GM23338 (cell line): ENCODE data around the gene KLK4. TPM values are rescaled to one million over a fixed set of nuclear protein-coding genes. Genes with fewer than 3 reads are reported as not detected.

Experiments used
- ATAC-seq: fragments of 200-7000 bp; cut with Tn5 transposase; 3 replicates; pipeline ENCODE4 v1.9.1; 2020
- DNase-seq: peaks from one replicate; pipeline ENCODE4 v3.0.0-alpha.2; 2015; ENCODE audit warnings: low spot score
- H2AFZ ChIP-seq: fragments of 200-600 bp; sonication (generic); 2 replicates; pipeline ENCODE4 v1.8.0; 2016; ENCODE audit warnings: antibody characterized with exemption, mild to moderate bottlenecking, moderate library complexity
- H3F3A ChIP-seq: fragments of 200-600 bp; sonication (generic); replicated peaks from 2 replicates; pipeline ENCODE4 v1.8.0; 2017; ENCODE audit warnings: antibody characterized with exemption, mixed run types, low read depth
- H3K27ac ChIP-seq: fragments of 200-600 bp; sonication (generic); 2 replicates; pipeline ENCODE4 v1.6.1; 2016; ENCODE audit warnings: low read depth
- H3K27me3 ChIP-seq: fragments of 200-600 bp; sonication (generic); 2 replicates; pipeline ENCODE4 v1.8.0; 2016; ENCODE audit warnings: mild to moderate bottlenecking, mixed run types, moderate library complexity; ENCODE audit not compliant: insufficient read depth
- H3K36me3 ChIP-seq: fragments of 200-600 bp; sonication (generic); 2 replicates; pipeline ENCODE4 v1.8.0; 2016; ENCODE audit warnings: mild to moderate bottlenecking; ENCODE audit not compliant: insufficient read depth
- H3K4me1 ChIP-seq: fragments of 200-600 bp; sonication (generic); 2 replicates; pipeline ENCODE4 v1.8.0; 2016; ENCODE audit warnings: mild to moderate bottlenecking, moderate library complexity; ENCODE audit not compliant: insufficient read depth
- H3K4me2 ChIP-seq: fragments of 200-600 bp; sonication (generic); 2 replicates; pipeline ENCODE4 v1.7.1; 2017; ENCODE audit warnings: mixed run types
- H3K4me3 ChIP-seq: fragments of 200-600 bp; sonication (generic); 2 replicates; pipeline ENCODE4 v1.6.1; 2016; ENCODE audit warnings: mixed run types
- H3K79me2 ChIP-seq: fragments of 200-600 bp; sonication (generic); replicated peaks from 2 replicates; pipeline ENCODE4 v1.8.0; 2017; ENCODE audit warnings: mild to moderate bottlenecking; ENCODE audit not compliant: insufficient read depth
- H3K9me2 ChIP-seq: fragments of 200-600 bp; sonication (generic); 2 replicates; pipeline ENCODE4 v1.8.0; 2017; ENCODE audit not compliant: insufficient read depth
- H4K20me1 ChIP-seq: fragments of 200-600 bp; sonication (generic); replicated peaks from 2 replicates; pipeline ENCODE4 v1.8.0; 2017; ENCODE audit warnings: mild to moderate bottlenecking; ENCODE audit not compliant: insufficient read depth
- H3K27ac Mint-ChIP-seq: 2 replicates; pipeline ENCODE4 v1.8.0; 2020; ENCODE audit warnings: inconsistent platforms, mild to moderate bottlenecking, moderate library complexity, mixed read lengths
- H3K27me3 Mint-ChIP-seq: 3 replicates; pipeline ENCODE4 v1.8.0; 2022; ENCODE audit warnings: low read depth, mild to moderate bottlenecking, moderate library complexity, mixed read lengths, inconsistent platforms; ENCODE audit not compliant: insufficient read depth, poor library complexity
- H3K36me3 Mint-ChIP-seq: 3 replicates; pipeline ENCODE4 v1.8.0; 2021; ENCODE audit warnings: low read depth, mild to moderate bottlenecking, inconsistent platforms, moderate library complexity, mixed read lengths
- H3K4me1 Mint-ChIP-seq: 3 replicates; pipeline ENCODE4 v1.8.0; 2020; ENCODE audit warnings: mild to moderate bottlenecking, inconsistent platforms, mixed read lengths
- H3K4me3 Mint-ChIP-seq: 3 replicates; pipeline ENCODE4 v1.8.0; 2021; ENCODE audit warnings: moderate library complexity, mild to moderate bottlenecking, inconsistent platforms, mixed read lengths
- H3K9me3 Mint-ChIP-seq: 3 replicates; pipeline ENCODE4 v1.8.0; 2020; ENCODE audit warnings: moderate library complexity, mild to moderate bottlenecking, inconsistent platforms, mixed read lengths
- ETS1 ChIP-seq: IDR thresholded peaks from 2 replicates; pipeline ENCODE4 v1.6.1; 2016; ENCODE audit warnings: antibody characterized with exemption
- EZH2 ChIP-seq: fragments of 200-600 bp; sonication (generic); IDR thresholded peaks from one replicate; pipeline ENCODE4 v1.8.0; 2017; ENCODE audit warnings: antibody characterized with exemption, mild to moderate bottlenecking, low read depth; ENCODE audit not compliant: unreplicated experiment
- EZH2phosphoT487 ChIP-seq: fragments of 200-600 bp; sonication (generic); IDR thresholded peaks from one replicate; pipeline ENCODE4 v1.8.1; 2018; ENCODE audit warnings: antibody characterized with exemption; ENCODE audit not compliant: unreplicated experiment
- JUNB ChIP-seq: IDR thresholded peaks from one replicate; pipeline ENCODE4 v1.6.1; 2016; ENCODE audit warnings: antibody characterized with exemption; ENCODE audit not compliant: unreplicated experiment
- NANOG ChIP-seq: IDR thresholded peaks from 2 replicates; pipeline ENCODE4 v1.6.1; 2016; ENCODE audit warnings: antibody characterized with exemption, borderline replicate concordance
- POLR2AphosphoS5 ChIP-seq: IDR thresholded peaks from 2 replicates; pipeline ENCODE4 v1.6.1; 2016; ENCODE audit warnings: antibody characterized with exemption, low read depth
- STAT1 ChIP-seq: IDR thresholded peaks from one replicate; pipeline ENCODE4 v1.6.1; 2016; ENCODE audit warnings: antibody characterized with exemption; ENCODE audit not compliant: unreplicated experiment
- ZNF114 ChIP-seq: fragments of 250-450 bp; sonication (Bioruptor Pico); IDR thresholded peaks from 2 replicates; pipeline ENCODE4 v1.5.0; 2020; ENCODE audit warnings: mild to moderate bottlenecking, moderate library complexity
- ZNF462 ChIP-seq: fragments of 250-450 bp; sonication (Bioruptor Pico); IDR thresholded peaks from 2 replicates; pipeline ENCODE4 v1.5.0; 2020; ENCODE audit warnings: mild to moderate bottlenecking, moderate library complexity
- polyA plus RNA-seq: library from polyadenylated mRNA; unstranded; fragments of >200 nt; fragmentation: Nextera tagmentation; extraction: Ambion mirVana; gene quantifications from 2 replicates; pipeline ENCODE4 v1.2.1, GENCODE V29; 2016
- total RNA-seq: library from RNA; depleted of rRNA; stranded (reverse); fragments of >200 nt; shearing (Covaris generic); gene quantifications from 2 replicates; pipeline ENCODE4 v1.2.3, GENCODE V29; 2014
- TF ChIP-seq, protein P1 (sequence below): IDR thresholded peaks from one replicate; pipeline ENCODE4 v1.6.1; 2018; ENCODE audit warnings: antibody characterized with exemption; ENCODE audit not compliant: unreplicated experiment

Gene KLK4
- total and polyA plus RNA-seq, 2 experiments from 2014 or later = 0.76 to 1.8 TPM

- Histone ChIP-seq H3K9me2 (no peaks in the 10 kb centered on the region; the same call in 1 of the 2 replicates), H2AFZ (no peak overlapping the region), H3K27me3 (no peaks in the 10 kb centered on the region), H3K27ac (no peak overlapping the region), H4K20me1 (no peaks in the 10 kb centered on the region), H3K79me2 (no peaks in the 10 kb centered on the region), H3K36me3 (no peaks in the 10 kb centered on the region), H3F3A (no peaks in the 10 kb centered on the region), H3K4me3 (no peak overlapping the region), H3K4me1 (no peaks in the 10 kb centered on the region), H3K4me2 (no peak overlapping the region)
- Mint-ChIP-seq H3K27ac (no peak overlapping the region), H3K36me3 (no peaks in the 10 kb centered on the region), H3K27me3 (peaks cover 16% of the 10 kb centered on the region), H3K9me3 (no peaks in the 10 kb centered on the region; the same call in 1 of the 3 replicates), H3K4me3 (no peak overlapping the region), H3K4me1 (peaks cover 6% of the 10 kb centered on the region; the same call in 2 of the 3 replicates)
- TF ChIP-seq EZH2 (no peak), EZH2phosphoT487 (no peak), ZNF114 (CRISPR knock-in tag) (no peak), POLR2AphosphoS5 (no peak), NANOG (no peak), JUNB (no peak), ETS1 (no peak), STAT1 (no peak), ZNF462 (CRISPR knock-in tag) (no peak)
- TF ChIP-seq, protein P1, sequence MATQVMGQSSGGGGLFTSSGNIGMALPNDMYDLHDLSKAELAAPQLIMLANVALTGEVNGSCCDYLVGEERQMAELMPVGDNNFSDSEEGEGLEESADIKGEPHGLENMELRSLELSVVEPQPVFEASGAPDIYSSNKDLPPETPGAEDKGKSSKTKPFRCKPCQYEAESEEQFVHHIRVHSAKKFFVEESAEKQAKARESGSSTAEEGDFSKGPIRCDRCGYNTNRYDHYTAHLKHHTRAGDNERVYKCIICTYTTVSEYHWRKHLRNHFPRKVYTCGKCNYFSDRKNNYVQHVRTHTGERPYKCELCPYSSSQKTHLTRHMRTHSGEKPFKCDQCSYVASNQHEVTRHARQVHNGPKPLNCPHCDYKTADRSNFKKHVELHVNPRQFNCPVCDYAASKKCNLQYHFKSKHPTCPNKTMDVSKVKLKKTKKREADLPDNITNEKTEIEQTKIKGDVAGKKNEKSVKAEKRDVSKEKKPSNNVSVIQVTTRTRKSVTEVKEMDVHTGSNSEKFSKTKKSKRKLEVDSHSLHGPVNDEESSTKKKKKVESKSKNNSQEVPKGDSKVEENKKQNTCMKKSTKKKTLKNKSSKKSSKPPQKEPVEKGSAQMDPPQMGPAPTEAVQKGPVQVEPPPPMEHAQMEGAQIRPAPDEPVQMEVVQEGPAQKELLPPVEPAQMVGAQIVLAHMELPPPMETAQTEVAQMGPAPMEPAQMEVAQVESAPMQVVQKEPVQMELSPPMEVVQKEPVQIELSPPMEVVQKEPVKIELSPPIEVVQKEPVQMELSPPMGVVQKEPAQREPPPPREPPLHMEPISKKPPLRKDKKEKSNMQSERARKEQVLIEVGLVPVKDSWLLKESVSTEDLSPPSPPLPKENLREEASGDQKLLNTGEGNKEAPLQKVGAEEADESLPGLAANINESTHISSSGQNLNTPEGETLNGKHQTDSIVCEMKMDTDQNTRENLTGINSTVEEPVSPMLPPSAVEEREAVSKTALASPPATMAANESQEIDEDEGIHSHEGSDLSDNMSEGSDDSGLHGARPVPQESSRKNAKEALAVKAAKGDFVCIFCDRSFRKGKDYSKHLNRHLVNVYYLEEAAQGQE = no peak
- ATAC-seq (no peak), DNase-seq (no peak)
Observed at GRCh38 chr19:50933640-50934039, 22.4 kb upstream of the KLK4 start.
